B cell (primary cell): ENCODE results near the gene ZMYND8.
A peak's percentile ranks its signal among the peaks of the same experiment; 100 is the strongest.

Experiments
- CTCF ChIP-seq: fragments of 200-600 bp; IDR thresholded peaks from one replicate; pipeline ENCODE4 v1.8.0; 2022; ENCODE audit warnings: antibody characterized with exemption, mild to moderate bottlenecking
- EZH2 ChIP-seq: IDR thresholded peaks from 2 replicates; pipeline ENCODE4 v1.6.1; 2012; ENCODE audit warnings: borderline replicate concordance, low read depth, mild to moderate bottlenecking, moderate library complexity, low read length; ENCODE audit not compliant: insufficient read depth, poor library complexity, severe bottlenecking

- TF ChIP-seq CTCF (peak; percentile 100), EZH2 (no peak)
These were observed 160.1 kb downstream of the ZMYND8 start for GRCh38 chr20:47196091-47197081.
